H1 (cell line): Measurements from ENCODE around the gene SLCO2A1. TPM values are rescaled to one million over a fixed set of nuclear protein-coding genes. Genes with fewer than 3 reads are reported as not detected.

Experiments
- CTCF ChIA-PET: fragments of 300-600 bp; sonication (Branson Sonifier 250); formaldehyde crosslinking; loops from one replicate; lab custom pipeline; 2021; ENCODE audit not compliant: partially characterized antibody; lab: Charles Lee
- POLR2A ChIA-PET: fragments of 300-600 bp; sonication (Branson Sonifier 250); formaldehyde crosslinking; loops from one replicate; lab custom pipeline; 2021; ENCODE audit warnings: inconsistent platforms; ENCODE audit not compliant: partially characterized antibody; lab: Charles Lee
- DNase-seq, 2 experiments: peaks; one replicate each; pipeline versions ENCODE4 v3.0.0 to v3.0.0-alpha.2; 2010 to 2022; ENCODE audit warnings: low spot score in 2 of 2, low read depth in 1 of 2, mixed read lengths in 1 of 2
- FAIRE-seq: peaks from 2 replicates; lab custom pipeline; 2011; peaks lifted over from hg19 to GRCh38; lab: Jason Lieb, UNC
- H2AFZ ChIP-seq: 2 replicates; pipeline ENCODE4 v1.8.1; 2012; ENCODE audit warnings: low read length, inconsistent platforms
- H2AK5ac ChIP-seq: 2 replicates; pipeline ENCODE4 v1.6.1; 2013; ENCODE audit warnings: low read depth, low read length
- H2BK120ac ChIP-seq: replicated peaks from 2 replicates; pipeline ENCODE3; 2013; ENCODE audit warnings: low read depth, low read length, inconsistent platforms
- H2BK12ac ChIP-seq: 2 replicates; pipeline ENCODE4 v1.6.1; 2013; ENCODE audit warnings: low read depth, low read length
- H2BK15ac ChIP-seq: 2 replicates; pipeline ENCODE4 v1.6.1; 2013; ENCODE audit warnings: low read length
- H2BK20ac ChIP-seq: 2 replicates; pipeline ENCODE4 v1.6.1; 2013; ENCODE audit warnings: low read length
- H2BK5ac ChIP-seq: 2 replicates; pipeline ENCODE4 v1.6.1; 2013; ENCODE audit warnings: low read depth, low read length
- H3K14ac ChIP-seq: 2 replicates; pipeline ENCODE4 v1.6.1; 2013; ENCODE audit warnings: inconsistent platforms; ENCODE audit not compliant: insufficient read length
- H3K18ac ChIP-seq: 2 replicates; pipeline ENCODE4 v1.6.1; 2013; ENCODE audit warnings: low read length; ENCODE audit errors: extremely low read depth
- H3K23ac ChIP-seq: 2 replicates; pipeline ENCODE4 v1.6.1; 2013; ENCODE audit warnings: inconsistent platforms; ENCODE audit not compliant: insufficient read length
- H3K23me2 ChIP-seq: 2 replicates; pipeline ENCODE4 v1.6.1; 2013; ENCODE audit warnings: low read depth, low read length
- H3K27ac ChIP-seq: 2 replicates; pipeline ENCODE4 v1.6.1; 2011; ENCODE audit warnings: low read depth, low read length, inconsistent platforms
- H3K27me3 ChIP-seq, 4 experiments: replicated peaks in 1 of 4; 1 replicate in 1 of 4; 2 replicates in 3 of 4; pipeline versions ENCODE4 v1.6.1 to v1.8.1; 2011 to 2013; ENCODE audit warnings: low read length in 3 of 4, mild to moderate bottlenecking in 3 of 4, inconsistent platforms in 2 of 4, mixed read lengths in 2 of 4, moderate library complexity in 1 of 4; ENCODE audit not compliant: control insufficient read depth in 3 of 4, insufficient read depth in 3 of 4; ENCODE audit errors: extremely low read depth in 1 of 4
- H3K36me3 ChIP-seq, 4 experiments: 2 replicates each; pipeline versions ENCODE4 v1.6.1 to v1.8.1; 2011 to 2013; ENCODE audit warnings: mild to moderate bottlenecking in 4 of 4, low read length in 3 of 4, moderate library complexity in 2 of 4, control low read depth in 1 of 4, inconsistent platforms in 1 of 4; ENCODE audit not compliant: insufficient read depth in 4 of 4, control insufficient read depth in 2 of 4
- H3K4ac ChIP-seq: replicated peaks from 2 replicates; pipeline ENCODE3; 2013; ENCODE audit warnings: low read length, low read depth, mixed read lengths, inconsistent platforms; ENCODE audit not compliant: insufficient read length
- H3K4me1 ChIP-seq, 4 experiments: replicated peaks in 1 of 4; 1 replicate in 1 of 4; 2 replicates in 3 of 4; pipeline versions ENCODE4 v1.6.1 to v1.8.1; 2011 to 2013; ENCODE audit warnings: low read length in 3 of 4, inconsistent platforms in 2 of 4, mixed read lengths in 1 of 4; ENCODE audit not compliant: insufficient read depth in 4 of 4, control insufficient read depth in 3 of 4
- H3K4me2 ChIP-seq, 2 experiments: 2 replicates each; pipeline versions ENCODE4 v1.6.1 to v1.8.1; 2011 to 2013; ENCODE audit warnings: low read depth in 2 of 2, low read length in 2 of 2, control low read depth in 1 of 2, inconsistent platforms in 1 of 2, mild to moderate bottlenecking in 1 of 2; ENCODE audit not compliant: insufficient read depth in 1 of 2
- H3K4me3 ChIP-seq, 4 experiments: fragments of 200-600, 300-600 bp in 1 of 4; sonication (generic), shearing (Covaris generic), sonication (Bioruptor Twin) in 1 of 4; 2 replicates each; pipeline versions ENCODE4 v1.5.1 to v1.8.1; 2011 to 2016; ENCODE audit warnings: low read length in 4 of 4, low read depth in 3 of 4, control low read depth in 2 of 4, inconsistent platforms in 2 of 4, mild to moderate bottlenecking in 2 of 4, mixed read lengths in 1 of 4, moderate library complexity in 1 of 4; ENCODE audit not compliant: insufficient read depth in 2 of 4; ENCODE audit errors: extremely low read depth in 1 of 4
- H3K56ac ChIP-seq: replicated peaks from 2 replicates; pipeline ENCODE3; 2013; ENCODE audit warnings: low read depth, mild to moderate bottlenecking, mixed read lengths, low read length, inconsistent platforms; ENCODE audit not compliant: insufficient read length
- H3K79me1 ChIP-seq: 2 replicates; pipeline ENCODE4 v1.6.1; 2013; ENCODE audit warnings: low read depth, low read length, control low read depth
- H3K79me2 ChIP-seq, 2 experiments: 2 replicates each; pipeline versions ENCODE4 v1.6.1 to v1.8.1; 2012 to 2013; ENCODE audit warnings: low read length in 2 of 2, mild to moderate bottlenecking in 2 of 2, inconsistent platforms in 1 of 2; ENCODE audit not compliant: insufficient read depth in 2 of 2, control insufficient read depth in 1 of 2
- H3K9ac ChIP-seq, 4 experiments: replicated peaks in 1 of 4; 1 replicate in 1 of 4; 2 replicates in 3 of 4; pipeline versions ENCODE4 v1.6.1 to v1.8.1; 2011 to 2013; ENCODE audit warnings: low read depth in 3 of 4, low read length in 3 of 4, control low read depth in 2 of 4, mild to moderate bottlenecking in 2 of 4, moderate library complexity in 2 of 4, inconsistent platforms in 1 of 4; ENCODE audit errors: extremely low read depth in 1 of 4
- H3K9me3 ChIP-seq, 2 experiments: 2 replicates each; pipeline versions ENCODE4 v1.6.1 to v1.8.1; 2012 to 2013; ENCODE audit warnings: mild to moderate bottlenecking in 2 of 2, moderate library complexity in 2 of 2, control low read depth in 1 of 2, inconsistent platforms in 1 of 2, low read depth in 1 of 2, low read length in 1 of 2, mixed read lengths in 1 of 2; ENCODE audit not compliant: insufficient read depth in 2 of 2
- H4K20me1 ChIP-seq, 2 experiments: replicated peaks in 1 of 2; 2 replicates each; pipeline versions ENCODE3 to v1.8.1; 2011 to 2013; ENCODE audit warnings: inconsistent platforms in 2 of 2, low read length in 2 of 2, mild to moderate bottlenecking in 1 of 2; ENCODE audit not compliant: insufficient read depth in 2 of 2, control insufficient read depth in 1 of 2
- H4K5ac ChIP-seq: 2 replicates; pipeline ENCODE4 v1.6.1; 2013; ENCODE audit warnings: low read length, low read depth, mixed read lengths, inconsistent platforms; ENCODE audit not compliant: insufficient read length
- H4K8ac ChIP-seq: 2 replicates; pipeline ENCODE4 v1.8.0; 2013; ENCODE audit warnings: mild to moderate bottlenecking, moderate library complexity, low read length, inconsistent platforms; ENCODE audit not compliant: insufficient read depth; ENCODE audit errors: extremely low read depth
- H4K91ac ChIP-seq: replicated peaks from 2 replicates; pipeline ENCODE3; 2013; ENCODE audit warnings: low read length, mixed read lengths, inconsistent platforms; ENCODE audit not compliant: insufficient read length
- EGR1 ChIP-seq: IDR thresholded peaks from 2 replicates; pipeline ENCODE4 v1.6.1; 2011; ENCODE audit warnings: low read depth, low read length, borderline replicate concordance
- GABPA ChIP-seq: IDR thresholded peaks from 2 replicates; pipeline ENCODE4 v1.6.1; 2011; ENCODE audit warnings: mild to moderate bottlenecking, low read length, moderate library complexity, borderline replicate concordance; ENCODE audit not compliant: insufficient read depth
- RBBP5 ChIP-seq: IDR thresholded peaks from 2 replicates; pipeline ENCODE4 v1.7.1; 2012; ENCODE audit warnings: low read depth, mild to moderate bottlenecking, inconsistent platforms, low read length, moderate library complexity, borderline replicate concordance
- TAF1 ChIP-seq: IDR thresholded peaks from 2 replicates; pipeline ENCODE4 v1.6.1; 2011; ENCODE audit warnings: mild to moderate bottlenecking, low read depth, low read length
- YY1 ChIP-seq: IDR thresholded peaks from 2 replicates; pipeline ENCODE4 v1.6.1; 2011; ENCODE audit warnings: low read depth, mild to moderate bottlenecking, low read length
- WGBS, 2 experiments: shearing (Covaris generic) in 1 of 2; methylation state at CpG; one replicate each; pipeline versions ENCODE4 v1.1.6 to v1.1.7; 2013 to 2015; ENCODE audit warnings: low lambda C conversion rate in 2 of 2, mixed read lengths in 2 of 2, inconsistent platforms in 1 of 2, low coverage in 1 of 2, missing lambda C conversion rate in 1 of 2; ENCODE audit not compliant: insufficient replicate concordance in 2 of 2, insufficient coverage in 1 of 2, insufficient read length in 1 of 2; ENCODE audit errors: extremely low coverage in 1 of 2, missing lambda C conversion rate in 1 of 2; 5-methylcytosine and 5-hydroxymethylcytosine counted together
- polyA plus RNA-seq, 7 experiments: library from polyadenylated mRNA; depleted of rRNA in 3 of 7; stranded (reverse) in 5 of 7; unstranded in 2 of 7; fragments of >200 nt in 5 of 7; fragments of 200-250 nt in 2 of 7; gene quantifications; 1 replicate in 5 of 7; 2 replicates in 1 of 7; 4 replicates in 1 of 7; pipeline versions ENCODE4 v1.2.1 to v1.2.3, GENCODE V29; 2011 to 2013; ENCODE audit warnings: missing spikeins in 2 of 7, mixed read lengths in 2 of 7
- total RNA-seq: library from RNA; stranded (reverse); fragmentation: NEBNext Ultra II Directional; extraction: Animal tissue kit (Norgen Biotek cat#: 25700); gene quantifications from 2 replicates; pipeline ENCODE4 v1.2.1, GENCODE V29; 2021

The SLCO2A1 gene
- total and polyA plus RNA-seq, 2 of the 8 experiments (the other 6 are each of a cell fraction or from before 2014, with no cell fraction given), result 1.1 to 2.3 TPM

- Histone ChIP-seq H3K23ac (no peak overlapping the region), H2BK5ac (no peak overlapping the region), H3K4me2 (peak overlapping the region; percentile 72 to 77; a peak in 3 of 4 replicates), H4K20me1 (no peaks in the 10 kb centered on the region), H3K4me3 (peak overlapping the region in 3 of 4 experiments; percentile 56 to 72 (median 57); a peak in 3 of 8 replicates), H3K4me1 (peaks cover 0 to 9% (median 4%) of the 10 kb centered on the region in 4 experiments; a peak in 5 of 7 replicates), H3K9me3 (no peaks in the 10 kb centered on the region), H3K36me3 (no peaks in the 10 kb centered on the region), H2BK15ac (no peak overlapping the region), H2AK5ac (no peak overlapping the region), H3K14ac (no peak overlapping the region), H4K91ac (no peak overlapping the region), H3K18ac (no peak overlapping the region), H4K5ac (no peak overlapping the region), H2BK120ac (no peak overlapping the region), H3K79me1 (no peaks in the 10 kb centered on the region), H3K56ac (no peak overlapping the region), H4K8ac (peak overlapping the region; percentile 35; the same call in 1 of the 2 replicates), H3K23me2 (peaks cover 6% of the 10 kb centered on the region), H2AFZ (0 out of 2 replicates have a peak overlapping the region, but pooled peaks have one; percentile 95), H3K27ac (no peak overlapping the region), H2BK12ac (0 out of 2 replicates have a peak overlapping the region, but pooled peaks have one; percentile 31)
- CTCF ChIA-PET, result interaction anchor here (0.6 to 5.1 kb wide), 40 partner anchors 9 to 556 kb away, joined by 3 to 38 read pairs (median 4); no protein-coding TSS in a partner anchor
- POLR2A ChIA-PET, result interaction anchor here (0.7 kb wide), 1 partner anchor 278 kb away, joined by 3 read pairs; no protein-coding TSS in a partner anchor
- 86% methylated on average over 19 of the region's 20 CpGs; no CpG with 5 or more reads in 1 of the 2 experiments for WGBS, 2 experiments
- DNase-seq, result peak in 1 of 2 experiments; percentile 37
- TF ChIP-seq TAF1 (no peak), EGR1 (no peak), GABPA (no peak), YY1 (no peak), RBBP5 (no peak)
- TF ChIP-seq, all 59 proteins: peak for 0
- Histone ChIP-seq H2BK20ac (no peak overlapping the region), H3K9ac (no peak overlapping the region), H3K27me3 (peaks cover 0 to 21% (median 16%) of the 10 kb centered on the region in 4 experiments; a peak in 5 of 7 replicates), H3K4ac (no peak overlapping the region), H3K79me2 (no peaks in the 10 kb centered on the region)
- no peak for FAIRE-seq
These were observed 101.4 kb downstream of the SLCO2A1 start for GRCh38 chr3:133928136-133928893.
